Measurements from ENCODE around the gene ORAI2. TPM values are rescaled to one million over a fixed set of nuclear protein-coding genes. Genes with fewer than 3 reads are reported as not detected.

ORAI2 gene
- 58.5 TPM for polyA plus RNA-seq (2012; ENCODE audit: insufficient read length, low read depth)

GRCh38 chr7:102433219-102434038 lies at the start of gene ORAI2:
Gene ORAI2 (plus strand): TSS chr7:102433575. CDS start chr7:102438957, 5,382 bp downstream.
- TF ChIP-seq POLR2AphosphoS5 (IDR thresholded peaks at IDR 0.05; ENCODE audit: low read depth, low read length) (no peak), FOXP2 (optimal IDR thresholded peaks at IDR 0.05; ENCODE audit: borderline replicate concordance, extremely low read depth, extremely low read length, insufficient read depth) (peak; percentile 14), SIN3A (IDR thresholded peaks at IDR 0.05; ENCODE audit: borderline replicate concordance, insufficient read depth, low read length) (0 out of 2 replicates have a peak, but pooled peaks have one; percentile 11)

- TF ChIP-seq TAF1 (IDR thresholded peaks at IDR 0.05; ENCODE audit: borderline replicate concordance, insufficient read depth, low read length) = no peak
- TF ChIP-seq SIN3A (IDR thresholded peaks at IDR 0.05; ENCODE audit: borderline replicate concordance, insufficient read depth, low read length) = no peak
- TF ChIP-seq FOXP2 (optimal IDR thresholded peaks at IDR 0.05; ENCODE audit: borderline replicate concordance, extremely low read depth, extremely low read length, insufficient read depth) = no peak
- no peak for TF ChIP-seq REST (IDR thresholded peaks at IDR 0.05; ENCODE audit: insufficient read depth in 1 of 2, low read depth in 2 of 2, low read length in 2 of 2)
- TF ChIP-seq POLR2AphosphoS5 (IDR thresholded peaks at IDR 0.05; ENCODE audit: low read depth, low read length) = no peak
Observed at GRCh38 chr7:102387064-102387463, 46.3 kb upstream of the ORAI2 start.

- no peak for TF ChIP-seq REST (IDR thresholded peaks at IDR 0.05; ENCODE audit: insufficient read depth in 1 of 2, low read depth in 2 of 2, low read length in 2 of 2)
- TF ChIP-seq SIN3A (IDR thresholded peaks at IDR 0.05; ENCODE audit: borderline replicate concordance, insufficient read depth, low read length) = no peak
- no peak for TF ChIP-seq FOXP2 (optimal IDR thresholded peaks at IDR 0.05; ENCODE audit: borderline replicate concordance, extremely low read depth, extremely low read length, insufficient read depth)
- no peak for TF ChIP-seq POLR2AphosphoS5 (IDR thresholded peaks at IDR 0.05; ENCODE audit: low read depth, low read length)
- no peak for TF ChIP-seq TAF1 (IDR thresholded peaks at IDR 0.05; ENCODE audit: borderline replicate concordance, insufficient read depth, low read length)
Observed at GRCh38 chr7:102389810-102390209, 43.6 kb upstream of the ORAI2 start.

- no peak for TF ChIP-seq SIN3A (IDR thresholded peaks at IDR 0.05; ENCODE audit: borderline replicate concordance, insufficient read depth, low read length)
- TF ChIP-seq POLR2AphosphoS5 (IDR thresholded peaks at IDR 0.05; ENCODE audit: low read depth, low read length) = no peak
- TF ChIP-seq FOXP2 (optimal IDR thresholded peaks at IDR 0.05; ENCODE audit: borderline replicate concordance, extremely low read depth, extremely low read length, insufficient read depth) = no peak
- no peak for TF ChIP-seq REST (IDR thresholded peaks at IDR 0.05; ENCODE audit: insufficient read depth in 1 of 2, low read depth in 2 of 2, low read length in 2 of 2)
- no peak for TF ChIP-seq TAF1 (IDR thresholded peaks at IDR 0.05; ENCODE audit: borderline replicate concordance, insufficient read depth, low read length)
Observed at GRCh38 chr7:102390697-102391484, 42.5 kb upstream of the ORAI2 start.

GRCh38 chr7:102392330-102392729 lies 41.0 kb upstream of the ORAI2 start:
- TF ChIP-seq REST (IDR thresholded peaks at IDR 0.05; ENCODE audit: insufficient read depth in 1 of 2, low read depth in 2 of 2, low read length in 2 of 2) = no peak
- TF ChIP-seq SIN3A (IDR thresholded peaks at IDR 0.05; ENCODE audit: borderline replicate concordance, insufficient read depth, low read length) = no peak
- no peak for TF ChIP-seq POLR2AphosphoS5 (IDR thresholded peaks at IDR 0.05; ENCODE audit: low read depth, low read length)
